BLaER1 treated with 17β-estradiol and CSF1 and Interleukin-3, amounts not matched to agents 10 nM and 100 nM (cell line): ENCODE data around the gene MACROD1.

Source experiments
- H3K27ac ChIP-seq, 11 experiments: shearing (Covaris generic); formaldehyde crosslinking; 2 replicates each; pipeline ENCODE4 v1.8.1; 2022
- H3K27me3 ChIP-seq, 11 experiments: shearing (Covaris generic); formaldehyde crosslinking; 2 replicates each; pipeline ENCODE4 v1.8.1; 2022
- H3K36me3 ChIP-seq, 11 experiments: shearing (Covaris generic); formaldehyde crosslinking; 2 replicates each; pipeline ENCODE4 v1.8.1; 2022
- H3K4me1 ChIP-seq, 10 experiments: shearing (Covaris generic); formaldehyde crosslinking; 2 replicates each; pipeline ENCODE4 v1.8.1; 2022
- H3K4me2 ChIP-seq, 11 experiments: shearing (Covaris generic); formaldehyde crosslinking; 2 replicates each; pipeline ENCODE4 v1.8.1; 2022
- H3K4me3 ChIP-seq, 10 experiments: shearing (Covaris generic); formaldehyde crosslinking; 2 replicates each; pipeline ENCODE4 v1.8.1; 2022
- H3K9ac ChIP-seq, 11 experiments: shearing (Covaris generic); formaldehyde crosslinking; 2 replicates each; pipeline ENCODE4 v1.8.1; 2022
- H3K9me3 ChIP-seq, 11 experiments: shearing (Covaris generic); formaldehyde crosslinking; replicated peaks in 1 of 11; 2 replicates each; pipeline ENCODE4 v1.8.1; 2022
- H4K20me1 ChIP-seq, 11 experiments: shearing (Covaris generic); formaldehyde crosslinking; 2 replicates each; pipeline ENCODE4 v1.8.1; 2022
- Cebpa-rat ChIP-seq, 11 experiments: shearing (Covaris generic); IDR thresholded peaks; 2 replicates each; pipeline ENCODE4 v1.8.1; 2022

Gene MACROD1

GRCh38 chr11:63952570-63952969, 213.3 kb downstream of the MACROD1 start:
- H3K36me3 ChIP-seq: peaks cover 54 to 89% (median 81%) of the 10 kb centered on the region in 11 experiments
- no peaks in the 10 kb centered on the region for H3K27me3 ChIP-seq
- H3K27ac ChIP-seq: peak overlapping the region in 7 of 11 experiments; percentile 40 to 63 (median 56); a peak in 13 of 22 replicates
- H3K4me1 ChIP-seq: peaks cover 11 to 37% (median 24%) of the 10 kb centered on the region in 10 experiments
- H3K4me3 ChIP-seq: 0 out of 20 replicates have a peak overlapping the region, but pooled peaks of 1 of the 10 experiments have one; percentile 2
- TF ChIP-seq Cebpa-rat (IDR thresholded peaks at IDR 0.05): no peak
- H4K20me1 ChIP-seq: peaks cover 0 to 37% (median 12%) of the 10 kb centered on the region in 11 experiments; a peak in 11 of 22 replicates
- peak overlapping the region in 7 of 11 experiments; percentile 42 to 67 (median 64); a peak in 9 of 22 replicates for H3K9ac ChIP-seq
- H3K9me3 ChIP-seq: no peaks in the 10 kb centered on the region
- peak overlapping the region in 10 of 11 experiments; percentile 45 to 84 (median 78); a peak in 20 of 22 replicates for H3K4me2 ChIP-seq

DNA sequence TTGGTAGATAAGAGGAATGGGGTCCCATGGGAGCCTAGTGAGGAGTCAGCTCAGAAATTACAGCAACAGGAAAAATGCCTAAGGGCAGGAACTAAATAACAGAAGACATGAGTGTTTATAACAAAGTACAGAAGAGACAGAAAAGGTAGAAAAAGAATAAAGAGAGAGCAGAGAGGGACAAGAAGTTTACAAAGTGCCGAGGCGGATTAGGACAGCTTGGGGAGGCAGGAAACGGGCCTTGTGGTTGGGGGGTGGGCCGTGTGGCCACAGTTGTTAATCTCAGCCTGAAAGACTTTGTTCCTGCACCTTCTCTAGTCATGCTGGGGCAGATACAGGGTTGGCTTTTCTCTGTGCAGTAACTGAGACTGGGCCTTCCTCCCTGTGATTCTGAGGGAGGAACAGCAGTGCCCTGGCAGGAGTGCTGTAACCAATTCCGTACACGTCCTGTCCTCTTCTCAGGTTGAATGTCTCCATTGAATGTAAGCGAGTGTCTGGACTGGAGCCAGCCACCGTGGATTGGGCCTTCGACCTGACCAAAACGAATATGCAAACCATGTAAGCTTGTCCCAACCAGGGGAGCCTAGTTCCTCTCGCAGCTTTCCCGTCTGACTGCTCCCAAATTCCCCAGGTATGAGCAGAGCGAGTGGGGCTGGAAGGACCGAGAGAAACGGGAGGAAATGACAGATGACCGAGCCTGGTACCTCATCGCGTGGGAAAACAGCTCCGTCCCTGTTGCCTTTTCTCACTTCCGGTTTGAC, 214.0 kb downstream of the MACROD1 start:
- Histone ChIP-seq H3K9me3 (no peaks in the 10 kb centered on the region), H3K4me1 (peaks cover 11 to 37% (median 23%) of the 10 kb centered on the region in 10 experiments), H3K4me2 (peak overlapping the region; percentile 45 to 84 (median 78)), H3K27ac (peak overlapping the region in 10 of 11 experiments; percentile 9 to 63 (median 47); a peak in 18 of 22 replicates), H3K27me3 (no peaks in the 10 kb centered on the region), H3K4me3 (peak overlapping the region in 2 of 10 experiments; percentile 2 to 36; a peak in 2 of 20 replicates), H4K20me1 (peaks cover 0 to 34% (median 12%) of the 10 kb centered on the region in 11 experiments; a peak in 10 of 22 replicates), H3K9ac (peak overlapping the region; percentile 7 to 67 (median 62); a peak in 19 of 22 replicates), H3K36me3 (peaks cover 59 to 90% (median 82%) of the 10 kb centered on the region in 11 experiments)
- no peak for TF ChIP-seq Cebpa-rat (IDR thresholded peaks at IDR 0.05)
